ENCODE results near the gene GEMIN5.

- no peak for TF ChIP-seq CTCF (IDR thresholded peaks at IDR 0.05)
- no peak for TF ChIP-seq POLR2A (IDR thresholded peaks at IDR 0.05)
Observed at GRCh38 chr5:154947778-154948177, 9.8 kb upstream of the GEMIN5 start.

Data from vagina (tissue), 2 donors.